K562 (cell line): ENCODE data around the gene RHOF. TPM values are rescaled to one million over a fixed set of nuclear protein-coding genes. Genes with fewer than 3 reads are reported as not detected.

ENCODE experiments used
- ATF1 ChIP-seq, 2 experiments: fragments of 450-650 bp in 1 of 2; IDR thresholded peaks; 2 replicates each; pipeline ENCODE4 v1.6.1; 2016; ENCODE audit warnings: missing compliant biosample characterization in 1 of 2, missing genetic modification characterization in 1 of 2
- BRF1 ChIP-seq: IDR thresholded peaks from 3 replicates; pipeline ENCODE4 v1.6.1; 2011; ENCODE audit warnings: borderline replicate concordance, mild to moderate bottlenecking; ENCODE audit not compliant: insufficient read length; ENCODE audit errors: extremely low read depth
- CTBP1 ChIP-seq: fragments of 450-650 bp; IDR thresholded peaks from 2 replicates; pipeline ENCODE4 v1.6.1; 2016; ENCODE audit warnings: borderline replicate concordance
- ELF4 ChIP-seq: fragments of 450-650 bp; formaldehyde crosslinking; IDR thresholded peaks from 2 replicates; pipeline ENCODE4 v1.4.0; 2022; ENCODE audit warnings: missing genetic modification characterization
- JUNB ChIP-seq: fragments of 450-650 bp; formaldehyde crosslinking; conservative IDR thresholded peaks from 2 replicates; pipeline ENCODE4 v1.4.0; 2020; ENCODE audit warnings: mild to moderate bottlenecking
- MIER1 ChIP-seq: fragments of 450-650 bp; IDR thresholded peaks from 2 replicates; pipeline ENCODE4 v1.6.1; 2016; ENCODE audit warnings: antibody characterized with exemption, mild to moderate bottlenecking, low read depth
- NCOA2 ChIP-seq, 2 experiments: fragments of 450-650 bp; IDR thresholded peaks; 2 replicates each; pipeline ENCODE4 v1.6.1; 2018; ENCODE audit warnings: mild to moderate bottlenecking in 2 of 2, moderate library complexity in 1 of 2; ENCODE audit not compliant: partially characterized antibody in 2 of 2
- TAF15 ChIP-seq: fragments of 200-400 bp; formaldehyde crosslinking; IDR thresholded peaks from 2 replicates; pipeline ENCODE4 v1.6.1; 2017; ENCODE audit warnings: mild to moderate bottlenecking, low read depth, low read length, moderate library complexity
- TCF7L2 ChIP-seq: fragments of 150-350 bp; IDR thresholded peaks from 2 replicates; pipeline ENCODE4 v1.6.1; 2016; ENCODE audit warnings: low read depth, mild to moderate bottlenecking, low read length, moderate library complexity
- TFAM ChIP-seq: fragments of 250-450 bp; sonication (Bioruptor Pico); conservative IDR thresholded peaks from 2 replicates; pipeline ENCODE4 v1.5.0; 2021; ENCODE audit warnings: mild to moderate bottlenecking, moderate library complexity
- U2AF2 ChIP-seq: fragments of 200-400 bp; formaldehyde crosslinking; optimal IDR thresholded peaks from 2 replicates; pipeline ENCODE3; 2017; ENCODE audit warnings: low read depth, mild to moderate bottlenecking, low read length
- ZBTB17 ChIP-seq: fragments of 450-650 bp; formaldehyde crosslinking; IDR thresholded peaks from 2 replicates; pipeline ENCODE4 v1.4.0; 2020; ENCODE audit warnings: mild to moderate bottlenecking
- ZFPM2 ChIP-seq: fragments of 250-450 bp; sonication (Bioruptor Pico); IDR thresholded peaks from 2 replicates; pipeline ENCODE4 v1.5.1; 2022; ENCODE audit warnings: mild to moderate bottlenecking
- polyA plus RNA-seq, 8 experiments: library from polyadenylated mRNA; depleted of rRNA in 4 of 8; stranded (reverse) in 5 of 8; unstranded in 3 of 8; fragments of >200 nt; fragmentation: Nextera tagmentation in 2 of 8; fragmentation: Illumina TruSeq in 1 of 8; extraction: Ambion mirVana in 2 of 8; extraction: Trizol in 1 of 8; gene quantifications; 2 replicates each; pipeline versions ENCODE4 v1.2.1 to v1.2.3, GENCODE V29; 2011 to 2014; ENCODE audit warnings: inconsistent platforms in 1 of 8, missing spikeins in 1 of 8
- total RNA-seq, 7 experiments: library from RNA; depleted of rRNA in 6 of 7; stranded (reverse); fragments of >200 nt in 6 of 7; fragmentation: Illumina TruSeq in 2 of 7; extraction: Trizol in 2 of 7; gene quantifications; 2 replicates each; pipeline versions ENCODE4 v1.2.1 to v1.2.3, GENCODE V29; 2011 to 2021; ENCODE audit warnings: low replicate concordance in 1 of 7
- TF ChIP-seq, protein P1 (sequence below): fragments of 450-650 bp; IDR thresholded peaks from 2 replicates; pipeline ENCODE4 v1.6.1; 2016; ENCODE audit warnings: missing biosample characterization, missing genetic modification characterization
- TF ChIP-seq, protein P2 (sequence below): fragments of 250-450 bp; sonication (Bioruptor Pico); IDR thresholded peaks from 2 replicates; pipeline ENCODE4 v1.5.0; 2021; ENCODE audit warnings: mild to moderate bottlenecking, borderline replicate concordance
- TF ChIP-seq, protein P3 (sequence below), 2 experiments: fragments of 450-650 bp in 1 of 2; sonication (generic) in 1 of 2; formaldehyde crosslinking; conservative IDR thresholded peaks; 2 replicates each; pipeline versions ENCODE4 v1.4.0 to v1.8.1; 2020 to 2022; ENCODE audit warnings: mild to moderate bottlenecking in 1 of 2, missing genetic modification reagents in 1 of 2
- TF ChIP-seq, protein P4 (sequence below): sonication (generic); formaldehyde crosslinking; IDR thresholded peaks from 2 replicates; pipeline ENCODE4 v1.9.0; 2022; ENCODE audit warnings: mild to moderate bottlenecking, missing genetic modification reagents
- TF ChIP-seq, protein P5 (sequence below): sonication (generic); formaldehyde crosslinking; IDR thresholded peaks from 2 replicates; pipeline ENCODE4 v1.4.0; 2020; ENCODE audit warnings: mild to moderate bottlenecking, missing genetic modification reagents

The RHOF gene
- total and polyA plus RNA-seq, 9 of the 15 experiments (the other 6 are each of a cell fraction or from before 2014, with no cell fraction given), result 0.13 to 10.1 (median 4.0) TPM

DNA sequence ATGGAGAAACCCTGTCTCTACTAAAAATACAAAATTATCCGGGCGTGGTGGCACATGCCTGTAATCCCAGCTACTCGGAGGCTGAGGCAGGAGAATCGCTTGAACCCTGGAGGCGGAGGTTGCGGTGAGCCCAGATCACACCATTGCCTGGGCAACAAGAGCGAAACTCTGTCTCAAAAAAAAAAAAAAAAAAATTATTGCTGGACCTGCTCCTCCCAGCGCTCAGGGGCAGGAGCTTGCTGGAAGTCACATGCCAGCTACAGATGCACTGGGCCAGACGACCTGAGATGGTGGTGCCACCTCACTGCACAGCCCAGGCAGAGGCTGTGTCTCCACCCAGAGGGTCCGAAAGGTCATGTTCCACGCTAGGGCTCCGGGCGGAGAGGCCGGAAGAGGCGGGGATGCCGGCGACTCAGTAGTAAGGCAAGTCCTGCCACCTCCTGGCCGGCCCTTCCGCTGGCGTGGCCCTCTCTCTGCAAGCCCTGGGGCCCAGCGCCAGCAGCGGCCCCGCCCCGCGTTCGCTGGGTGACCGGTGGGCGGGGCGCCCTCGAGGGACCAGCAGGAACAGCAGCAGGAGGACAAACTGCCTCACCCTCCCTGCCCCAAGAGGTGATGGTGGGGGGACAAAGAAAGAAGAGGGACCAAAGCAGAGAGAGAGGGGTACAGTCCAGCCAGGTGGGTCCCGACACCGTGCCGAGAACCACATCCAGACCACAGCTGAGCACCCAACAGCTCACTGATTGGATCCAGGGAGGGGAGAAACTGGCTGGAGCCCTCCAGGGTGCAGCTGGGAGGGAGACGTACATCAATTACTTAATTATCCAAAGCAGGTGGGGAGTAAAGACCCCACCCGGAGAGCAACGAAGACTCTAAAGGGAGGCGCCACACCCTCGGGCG lies 3.6 kb upstream of the RHOF start (continued):
- no peak for TF ChIP-seq ZFPM2 (CRISPR knock-in tag)
- TF ChIP-seq, protein P1, sequence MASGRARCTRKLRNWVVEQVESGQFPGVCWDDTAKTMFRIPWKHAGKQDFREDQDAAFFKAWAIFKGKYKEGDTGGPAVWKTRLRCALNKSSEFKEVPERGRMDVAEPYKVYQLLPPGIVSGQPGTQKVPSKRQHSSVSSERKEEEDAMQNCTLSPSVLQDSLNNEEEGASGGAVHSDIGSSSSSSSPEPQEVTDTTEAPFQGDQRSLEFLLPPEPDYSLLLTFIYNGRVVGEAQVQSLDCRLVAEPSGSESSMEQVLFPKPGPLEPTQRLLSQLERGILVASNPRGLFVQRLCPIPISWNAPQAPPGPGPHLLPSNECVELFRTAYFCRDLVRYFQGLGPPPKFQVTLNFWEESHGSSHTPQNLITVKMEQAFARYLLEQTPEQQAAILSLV (tag), result no peak
- no peak for TF ChIP-seq NCOA2 (IDR thresholded peaks at IDR 0.05; ENCODE audit: partially characterized antibody in 2 of 2)
- TF ChIP-seq, protein P2, sequence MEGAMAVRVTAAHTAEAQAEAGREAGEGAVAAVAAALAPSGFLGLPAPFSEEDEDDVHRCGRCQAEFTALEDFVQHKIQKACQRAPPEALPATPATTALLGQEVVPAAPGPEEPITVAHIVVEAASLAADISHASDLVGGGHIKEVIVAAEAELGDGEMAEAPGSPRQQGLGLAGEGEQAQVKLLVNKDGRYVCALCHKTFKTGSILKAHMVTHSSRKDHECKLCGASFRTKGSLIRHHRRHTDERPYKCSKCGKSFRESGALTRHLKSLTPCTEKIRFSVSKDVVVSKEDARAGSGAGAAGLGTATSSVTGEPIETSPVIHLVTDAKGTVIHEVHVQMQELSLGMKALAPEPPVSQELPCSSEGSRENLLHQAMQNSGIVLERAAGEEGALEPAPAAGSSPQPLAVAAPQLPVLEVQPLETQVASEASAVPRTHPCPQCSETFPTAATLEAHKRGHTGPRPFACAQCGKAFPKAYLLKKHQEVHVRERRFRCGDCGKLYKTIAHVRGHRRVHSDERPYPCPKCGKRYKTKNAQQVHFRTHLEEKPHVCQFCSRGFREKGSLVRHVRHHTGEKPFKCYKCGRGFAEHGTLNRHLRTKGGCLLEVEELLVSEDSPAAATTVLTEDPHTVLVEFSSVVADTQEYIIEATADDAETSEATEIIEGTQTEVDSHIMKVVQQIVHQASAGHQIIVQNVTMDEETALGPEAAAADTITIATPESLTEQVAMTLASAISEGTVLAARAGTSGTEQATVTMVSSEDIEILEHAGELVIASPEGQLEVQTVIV (CRISPR knock-in tag), result no peak
- no peak for TF ChIP-seq TCF7L2
- TF ChIP-seq CTBP1, result peak; percentile 90
- TF ChIP-seq, protein P3, sequence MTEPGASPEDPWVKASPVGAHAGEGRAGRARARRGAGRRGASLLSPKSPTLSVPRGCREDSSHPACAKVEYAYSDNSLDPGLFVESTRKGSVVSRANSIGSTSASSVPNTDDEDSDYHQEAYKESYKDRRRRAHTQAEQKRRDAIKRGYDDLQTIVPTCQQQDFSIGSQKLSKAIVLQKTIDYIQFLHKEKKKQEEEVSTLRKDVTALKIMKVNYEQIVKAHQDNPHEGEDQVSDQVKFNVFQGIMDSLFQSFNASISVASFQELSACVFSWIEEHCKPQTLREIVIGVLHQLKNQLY (CRISPR knock-in tag; conservative IDR thresholded peaks at IDR 0.05), result no peak
- TF ChIP-seq U2AF2, result no peak
- TF ChIP-seq MIER1, result no peak
- TF ChIP-seq ELF4 (CRISPR knock-in tag), result peak; percentile 60; the same call in 1 of the 2 replicates
- TF ChIP-seq TFAM (CRISPR knock-in tag), result no peak
- TF ChIP-seq, protein P4, sequence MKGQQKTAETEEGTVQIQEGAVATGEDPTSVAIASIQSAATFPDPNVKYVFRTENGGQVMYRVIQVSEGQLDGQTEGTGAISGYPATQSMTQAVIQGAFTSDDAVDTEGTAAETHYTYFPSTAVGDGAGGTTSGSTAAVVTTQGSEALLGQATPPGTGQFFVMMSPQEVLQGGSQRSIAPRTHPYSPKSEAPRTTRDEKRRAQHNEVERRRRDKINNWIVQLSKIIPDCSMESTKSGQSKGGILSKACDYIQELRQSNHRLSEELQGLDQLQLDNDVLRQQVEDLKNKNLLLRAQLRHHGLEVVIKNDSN, result no peak
- TF ChIP-seq ZBTB17 (CRISPR knock-in tag), result no peak
- no peak for TF ChIP-seq ATF1 (CRISPR knock-in tag; IDR thresholded peaks at IDR 0.05)
- peak; percentile 61 for TF ChIP-seq ATF1 (tag; IDR thresholded peaks at IDR 0.05)
- TF ChIP-seq BRF1, result no peak
- no peak for TF ChIP-seq JUNB (CRISPR knock-in tag)
- no peak for TF ChIP-seq TAF15
- TF ChIP-seq, protein P5, sequence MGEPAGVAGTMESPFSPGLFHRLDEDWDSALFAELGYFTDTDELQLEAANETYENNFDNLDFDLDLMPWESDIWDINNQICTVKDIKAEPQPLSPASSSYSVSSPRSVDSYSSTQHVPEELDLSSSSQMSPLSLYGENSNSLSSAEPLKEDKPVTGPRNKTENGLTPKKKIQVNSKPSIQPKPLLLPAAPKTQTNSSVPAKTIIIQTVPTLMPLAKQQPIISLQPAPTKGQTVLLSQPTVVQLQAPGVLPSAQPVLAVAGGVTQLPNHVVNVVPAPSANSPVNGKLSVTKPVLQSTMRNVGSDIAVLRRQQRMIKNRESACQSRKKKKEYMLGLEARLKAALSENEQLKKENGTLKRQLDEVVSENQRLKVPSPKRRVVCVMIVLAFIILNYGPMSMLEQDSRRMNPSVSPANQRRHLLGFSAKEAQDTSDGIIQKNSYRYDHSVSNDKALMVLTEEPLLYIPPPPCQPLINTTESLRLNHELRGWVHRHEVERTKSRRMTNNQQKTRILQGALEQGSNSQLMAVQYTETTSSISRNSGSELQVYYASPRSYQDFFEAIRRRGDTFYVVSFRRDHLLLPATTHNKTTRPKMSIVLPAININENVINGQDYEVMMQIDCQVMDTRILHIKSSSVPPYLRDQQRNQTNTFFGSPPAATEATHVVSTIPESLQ, result no peak
